ENCODE results near the gene C1orf167.

GRCh38 chr1:11729498-11730428 is 32.2 kb upstream of the C1orf167 start:
- TF ChIP-seq CTCF (IDR thresholded peaks at IDR 0.05; ENCODE audit: low read depth, low read length) = no peak
- no peak for TF ChIP-seq POLR2A (IDR thresholded peaks at IDR 0.05; ENCODE audit: extremely low read depth, insufficient read length)
- TF ChIP-seq MAX (IDR thresholded peaks at IDR 0.05; ENCODE audit: low read depth, low read length) = 0 out of 2 replicates have a peak, but pooled peaks have one; percentile 18

Measured in NB4 (cell line).